Neural crest cell (in vitro differentiated cells): ENCODE data around the gene PDZRN3. TPM values are rescaled to one million over a fixed set of nuclear protein-coding genes. Genes with fewer than 3 reads are reported as not detected.
"Not testable (repeated sequence)": the region's sequence is repeated elsewhere in the genome, so short reads cannot be mapped to it uniquely, and the experiment has no call there.

ENCODE experiments used
- DNase-seq: peaks from one replicate; pipeline ENCODE4 v3.0.0; 2021; ENCODE audit warnings: low read depth, mixed read lengths, low spot score
- H3K27ac Mint-ChIP-seq: one replicate; pipeline ENCODE4 v1.8.0; 2021; ENCODE audit warnings: mild to moderate bottlenecking, mixed read lengths; ENCODE audit not compliant: unreplicated experiment
- H3K27me3 Mint-ChIP-seq: 2 replicates; pipeline ENCODE4 v1.8.0; 2021; ENCODE audit warnings: low read depth, mild to moderate bottlenecking, mixed read lengths
- H3K36me3 Mint-ChIP-seq: 2 replicates; pipeline ENCODE4 v1.8.0; 2021; ENCODE audit warnings: low read depth, mild to moderate bottlenecking, mixed read lengths
- H3K4me1 Mint-ChIP-seq: 2 replicates; pipeline ENCODE4 v1.8.0; 2021; ENCODE audit warnings: mixed read lengths
- H3K4me3 Mint-ChIP-seq: one replicate; pipeline ENCODE4 v1.8.0; 2021; ENCODE audit warnings: mild to moderate bottlenecking, mixed read lengths
- H3K9me3 Mint-ChIP-seq: 2 replicates; pipeline ENCODE4 v1.8.0; 2021; ENCODE audit warnings: mixed read lengths
- total RNA-seq: library from RNA; stranded (reverse); gene quantifications from 2 replicates; pipeline ENCODE4 v1.2.1, GENCODE V29; 2021
- TF ChIP-seq, protein P1 (sequence below): fragments of 200-600 bp; sonication (generic); conservative IDR thresholded peaks from 2 replicates; pipeline ENCODE4 v1.5.0; 2021; ENCODE audit warnings: antibody characterized with exemption, mild to moderate bottlenecking

Gene PDZRN3
- total RNA-seq, 1 donor from 2014 or later: 12.2 TPM

DNA sequence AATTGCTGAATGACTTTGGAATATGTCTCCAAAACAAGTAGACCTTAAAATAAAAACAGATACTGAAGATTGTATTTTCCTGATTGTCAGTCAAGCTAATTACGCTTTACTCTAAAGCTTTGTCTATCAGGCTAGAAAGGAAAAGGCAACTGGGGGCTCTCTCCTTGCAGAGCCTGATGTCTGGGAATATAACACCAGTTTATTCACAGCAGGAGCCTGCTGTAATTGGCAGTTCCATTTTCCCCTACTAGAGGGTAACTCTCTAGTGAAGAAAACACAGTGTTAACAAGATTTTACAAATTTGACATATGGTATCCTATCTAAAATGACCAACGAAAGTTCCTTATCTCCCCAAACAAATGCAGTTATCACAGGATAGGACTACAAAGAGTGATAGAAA, 158.8 kb downstream of the PDZRN3 start:
- no peak for DNase-seq
- no peak overlapping the region for H3K27ac Mint-ChIP-seq
- no peaks in the 10 kb centered on the region for H3K27me3 Mint-ChIP-seq
- H3K4me1 Mint-ChIP-seq: no peaks in the 10 kb centered on the region
- H3K4me3 Mint-ChIP-seq: no peak overlapping the region
- TF ChIP-seq, protein P1, sequence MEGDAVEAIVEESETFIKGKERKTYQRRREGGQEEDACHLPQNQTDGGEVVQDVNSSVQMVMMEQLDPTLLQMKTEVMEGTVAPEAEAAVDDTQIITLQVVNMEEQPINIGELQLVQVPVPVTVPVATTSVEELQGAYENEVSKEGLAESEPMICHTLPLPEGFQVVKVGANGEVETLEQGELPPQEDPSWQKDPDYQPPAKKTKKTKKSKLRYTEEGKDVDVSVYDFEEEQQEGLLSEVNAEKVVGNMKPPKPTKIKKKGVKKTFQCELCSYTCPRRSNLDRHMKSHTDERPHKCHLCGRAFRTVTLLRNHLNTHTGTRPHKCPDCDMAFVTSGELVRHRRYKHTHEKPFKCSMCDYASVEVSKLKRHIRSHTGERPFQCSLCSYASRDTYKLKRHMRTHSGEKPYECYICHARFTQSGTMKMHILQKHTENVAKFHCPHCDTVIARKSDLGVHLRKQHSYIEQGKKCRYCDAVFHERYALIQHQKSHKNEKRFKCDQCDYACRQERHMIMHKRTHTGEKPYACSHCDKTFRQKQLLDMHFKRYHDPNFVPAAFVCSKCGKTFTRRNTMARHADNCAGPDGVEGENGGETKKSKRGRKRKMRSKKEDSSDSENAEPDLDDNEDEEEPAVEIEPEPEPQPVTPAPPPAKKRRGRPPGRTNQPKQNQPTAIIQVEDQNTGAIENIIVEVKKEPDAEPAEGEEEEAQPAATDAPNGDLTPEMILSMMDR: no peak
- H3K9me3 Mint-ChIP-seq: no peaks in the 10 kb centered on the region
- H3K36me3 Mint-ChIP-seq: no peaks in the 10 kb centered on the region

DNA sequence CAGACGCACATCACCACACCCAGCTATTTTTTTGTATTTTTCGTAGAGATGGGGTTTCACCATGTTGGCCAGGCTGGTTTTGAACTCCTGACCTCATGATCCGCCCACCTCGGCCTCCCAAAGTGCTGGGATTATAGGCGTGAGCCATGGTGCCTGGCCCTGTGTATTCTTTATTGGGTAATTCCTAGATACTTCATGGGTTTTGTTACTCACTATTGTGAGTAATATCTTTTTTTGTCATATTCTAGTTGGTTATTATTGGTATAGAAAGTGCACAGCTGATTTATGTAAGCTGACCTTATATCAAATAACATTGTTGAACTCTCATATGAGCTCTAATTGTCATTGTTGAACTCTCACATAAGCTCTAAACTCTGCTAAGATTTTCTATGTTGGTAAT, 160.6 kb downstream of the PDZRN3 start:
- not testable (repeated sequence) for H3K27ac Mint-ChIP-seq, H3K9me3 Mint-ChIP-seq, H3K4me1 Mint-ChIP-seq, H3K27me3 Mint-ChIP-seq, H3K36me3 Mint-ChIP-seq, DNase-seq, H3K4me3 Mint-ChIP-seq

DNA sequence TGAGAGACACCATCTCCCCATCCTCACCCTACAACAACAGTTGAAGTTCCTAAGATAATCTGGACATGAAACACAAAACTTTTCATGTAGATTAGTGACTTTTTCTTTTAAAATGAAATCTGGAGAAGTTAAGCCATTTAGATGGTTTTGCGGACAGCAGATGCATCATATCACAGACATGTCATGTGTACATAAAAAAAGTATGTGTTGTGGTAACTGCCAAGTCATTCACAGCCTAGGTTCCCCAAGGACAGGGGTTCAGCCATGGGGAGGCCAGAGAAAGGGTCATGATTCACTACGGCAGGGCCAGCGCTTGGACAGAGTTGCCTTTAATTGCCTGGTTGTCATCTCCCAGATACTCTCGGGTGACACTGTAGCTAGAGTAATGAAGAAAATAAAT, 163.2 kb downstream of the PDZRN3 start:
- H3K36me3 Mint-ChIP-seq: no peaks in the 10 kb centered on the region

DNA sequence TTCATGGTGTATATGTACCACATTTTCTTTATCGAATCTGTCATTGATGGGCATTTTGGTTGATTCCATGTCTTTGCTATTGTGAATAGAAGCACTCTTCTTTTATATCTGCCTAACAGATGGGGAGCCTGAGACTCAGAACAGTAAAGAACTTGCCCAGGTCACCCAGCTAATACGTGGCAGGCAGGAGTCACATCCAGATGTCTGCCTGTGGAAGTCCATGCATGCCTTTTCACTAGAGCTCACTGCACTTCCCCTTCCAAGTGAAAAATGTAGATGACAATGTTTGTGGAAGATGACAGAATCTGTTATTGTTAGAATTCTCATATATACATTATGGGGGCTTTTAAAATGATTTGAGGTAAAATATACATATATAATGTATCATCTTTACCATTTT, 165.0 kb downstream of the PDZRN3 start:
- Mint-ChIP-seq H3K4me1 (no peaks in the 10 kb centered on the region), H3K4me3 (no peak overlapping the region), H3K36me3 (no peaks in the 10 kb centered on the region), H3K9me3 (no peaks in the 10 kb centered on the region), H3K27ac (no peak overlapping the region), H3K27me3 (no peaks in the 10 kb centered on the region)
- DNase-seq: no peak
- TF ChIP-seq, protein P1: no peak

More for the DNA sequence above, 163.2 kb downstream of the PDZRN3 start:
- Mint-ChIP-seq H3K4me3 (no peak overlapping the region), H3K27ac (no peak overlapping the region), H3K4me1 (no peaks in the 10 kb centered on the region), H3K9me3 (no peaks in the 10 kb centered on the region), H3K27me3 (no peaks in the 10 kb centered on the region)
- no peak for DNase-seq
- TF ChIP-seq, protein P1: no peak

DNA sequence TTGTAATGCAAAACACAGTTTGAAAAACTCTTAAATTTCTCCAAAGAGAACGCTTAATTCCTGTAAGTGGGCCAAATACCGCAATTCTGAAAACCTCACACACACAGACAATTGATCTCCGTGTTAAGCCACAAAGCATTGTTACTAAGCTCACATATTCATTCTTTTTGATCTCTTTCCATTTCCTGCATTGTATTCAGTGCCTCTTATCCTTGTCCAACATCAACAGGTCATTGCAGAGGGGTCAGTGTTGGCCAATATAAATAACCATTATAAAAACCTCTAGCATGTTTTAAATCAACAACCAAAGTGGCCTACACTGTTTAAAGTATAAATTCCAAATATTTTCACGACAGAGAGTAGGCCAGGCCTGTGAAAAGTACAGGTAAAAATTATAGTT, 171.1 kb downstream of the PDZRN3 start:
- no peaks in the 10 kb centered on the region for H3K27me3 Mint-ChIP-seq
- H3K4me1 Mint-ChIP-seq: no peaks in the 10 kb centered on the region
- H3K36me3 Mint-ChIP-seq: no peaks in the 10 kb centered on the region
- DNase-seq: no peak
- no peak overlapping the region for H3K27ac Mint-ChIP-seq
- TF ChIP-seq, protein P1: no peak
- no peak overlapping the region for H3K4me3 Mint-ChIP-seq
- H3K9me3 Mint-ChIP-seq: no peaks in the 10 kb centered on the region

DNA sequence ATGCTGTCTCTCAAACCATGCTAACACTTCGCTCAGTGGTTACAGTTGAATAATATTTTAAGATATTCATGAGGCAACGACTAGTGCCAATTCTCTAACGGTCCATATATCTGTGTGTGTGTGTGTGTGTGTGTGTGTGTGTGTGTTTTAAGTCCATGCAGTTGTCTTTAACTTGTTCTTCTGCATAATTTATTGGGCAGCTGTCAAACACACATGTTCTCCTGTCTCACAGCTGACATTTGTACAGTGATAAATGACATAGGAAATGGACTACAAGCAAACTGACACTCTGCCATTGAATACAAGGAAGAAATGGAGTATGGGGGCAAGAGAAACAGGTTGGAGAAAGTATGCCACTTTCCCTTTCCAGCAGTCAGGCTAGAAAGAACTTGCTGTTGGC, 172.0 kb downstream of the PDZRN3 start:
- H3K36me3 Mint-ChIP-seq: no peaks in the 10 kb centered on the region
- H3K4me1 Mint-ChIP-seq: no peaks in the 10 kb centered on the region
- no peak overlapping the region for H3K4me3 Mint-ChIP-seq
- H3K27ac Mint-ChIP-seq: no peak overlapping the region
- no peaks in the 10 kb centered on the region for H3K27me3 Mint-ChIP-seq
- TF ChIP-seq, protein P1: no peak
- no peaks in the 10 kb centered on the region for H3K9me3 Mint-ChIP-seq
- no peak for DNase-seq
